ENCODE data around the gene NOP56.
A peak's percentile ranks its signal among the peaks of the same experiment; 100 is the strongest.

Gene NOP56, protein sequence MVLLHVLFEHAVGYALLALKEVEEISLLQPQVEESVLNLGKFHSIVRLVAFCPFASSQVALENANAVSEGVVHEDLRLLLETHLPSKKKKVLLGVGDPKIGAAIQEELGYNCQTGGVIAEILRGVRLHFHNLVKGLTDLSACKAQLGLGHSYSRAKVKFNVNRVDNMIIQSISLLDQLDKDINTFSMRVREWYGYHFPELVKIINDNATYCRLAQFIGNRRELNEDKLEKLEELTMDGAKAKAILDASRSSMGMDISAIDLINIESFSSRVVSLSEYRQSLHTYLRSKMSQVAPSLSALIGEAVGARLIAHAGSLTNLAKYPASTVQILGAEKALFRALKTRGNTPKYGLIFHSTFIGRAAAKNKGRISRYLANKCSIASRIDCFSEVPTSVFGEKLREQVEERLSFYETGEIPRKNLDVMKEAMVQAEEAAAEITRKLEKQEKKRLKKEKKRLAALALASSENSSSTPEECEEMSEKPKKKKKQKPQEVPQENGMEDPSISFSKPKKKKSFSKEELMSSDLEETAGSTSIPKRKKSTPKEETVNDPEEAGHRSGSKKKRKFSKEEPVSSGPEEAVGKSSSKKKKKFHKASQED

DNA sequence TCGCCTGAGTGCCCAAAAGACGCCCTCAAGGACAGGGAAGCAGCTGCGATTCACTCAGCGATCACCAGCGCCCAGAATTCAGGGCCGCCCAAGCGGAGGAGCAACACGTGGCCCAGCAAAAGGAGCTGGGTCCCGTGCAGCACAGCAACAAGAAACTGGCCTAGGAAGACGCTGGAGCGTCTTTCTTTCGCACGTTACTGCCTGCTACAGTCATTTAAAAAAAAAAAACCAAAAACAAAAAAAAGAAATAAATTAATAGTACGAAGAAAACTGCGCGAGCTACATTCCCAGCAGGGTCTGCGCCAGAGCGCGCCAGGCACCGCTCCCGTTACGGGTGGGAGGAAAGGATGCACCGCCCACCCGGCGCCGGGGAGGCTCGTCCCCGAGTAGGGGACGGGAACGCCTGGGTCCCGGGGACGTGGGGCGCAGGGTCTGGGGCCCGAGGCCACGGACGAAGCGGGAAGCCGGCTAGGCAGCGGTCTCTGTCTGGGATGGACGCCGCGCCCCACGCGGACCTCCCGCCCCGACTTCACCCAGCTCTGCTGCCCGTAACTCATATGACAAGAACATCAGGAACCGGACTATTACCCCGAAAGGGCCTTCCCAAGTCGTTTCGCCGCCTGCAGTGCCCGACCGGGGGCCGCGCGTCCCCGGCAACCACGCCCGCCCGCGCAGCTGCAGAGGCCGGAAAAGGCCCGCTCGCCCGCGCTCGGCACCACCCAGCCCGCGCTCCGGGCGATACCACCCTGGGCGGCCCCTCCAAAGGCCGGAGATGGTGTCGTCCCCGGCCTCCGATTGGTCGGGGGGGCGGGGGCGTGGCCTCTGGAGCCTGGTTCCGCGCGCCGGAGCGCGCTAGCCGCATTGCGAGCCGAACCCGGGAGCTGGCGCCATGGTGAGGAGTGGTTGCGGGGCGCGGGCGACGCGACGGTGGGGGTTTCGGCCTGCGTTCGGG lies at the start of gene NOP56:
Gene NOP56, plus strand, starts transcription at position 861 of the 952 bp plus-strand sequence. Its CDS starts 29 bp downstream, at position 890.
- peak; percentile 96 for DNase-seq

DNA sequence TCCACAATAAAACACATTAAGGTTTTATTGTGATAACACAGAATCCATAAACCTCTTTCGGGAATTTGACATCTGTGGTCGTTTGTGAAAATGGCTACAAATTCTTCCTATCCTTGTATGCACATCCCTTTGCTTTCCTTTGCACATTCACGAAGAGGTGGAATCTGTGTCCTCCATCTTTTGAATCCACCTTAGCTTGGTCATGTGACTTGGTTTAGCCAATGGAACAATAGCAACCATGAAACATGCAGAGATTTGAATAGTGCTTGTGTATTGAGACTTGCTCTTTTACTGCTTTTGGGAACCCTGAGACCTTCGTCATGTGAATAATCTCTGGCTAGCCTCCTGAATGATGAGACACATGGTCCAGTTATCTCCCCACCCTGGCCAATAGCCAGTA lies 49.7 kb upstream of the NOP56 start:
- no peak for DNase-seq

DNA sequence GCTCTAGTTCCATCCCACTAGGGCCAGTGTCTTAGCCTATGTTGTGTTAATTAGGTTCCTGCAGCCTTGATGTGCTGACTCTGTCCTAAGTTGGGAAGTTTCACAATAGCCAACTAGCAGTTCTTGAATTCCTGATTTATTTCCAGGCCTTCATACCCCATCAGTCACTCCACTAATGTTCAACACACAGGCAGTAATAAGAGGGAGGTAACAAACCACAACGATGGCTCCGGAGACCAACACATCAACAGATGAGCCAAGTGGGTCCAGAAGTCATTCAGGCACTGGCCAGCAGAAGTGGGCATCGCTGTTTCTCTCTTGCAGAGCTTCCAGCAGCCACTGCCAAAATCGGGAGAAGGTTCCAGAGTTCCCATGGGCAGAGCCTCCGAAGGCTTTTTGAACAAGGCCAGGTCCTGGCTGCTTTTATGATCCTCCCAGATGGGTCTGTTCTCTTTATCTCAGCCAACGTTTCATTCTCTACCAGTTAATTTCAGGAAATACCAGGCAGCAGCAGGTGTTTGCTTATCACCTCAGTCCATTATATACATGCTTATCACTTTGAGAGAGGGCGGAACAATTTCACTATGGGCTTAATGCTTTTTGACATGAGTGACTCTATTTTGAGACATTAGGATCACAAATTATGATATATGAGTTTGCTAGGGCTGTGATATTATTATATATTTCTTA lies 48.5 kb upstream of the NOP56 start:
- DNase-seq: peak; percentile 32

DNA sequence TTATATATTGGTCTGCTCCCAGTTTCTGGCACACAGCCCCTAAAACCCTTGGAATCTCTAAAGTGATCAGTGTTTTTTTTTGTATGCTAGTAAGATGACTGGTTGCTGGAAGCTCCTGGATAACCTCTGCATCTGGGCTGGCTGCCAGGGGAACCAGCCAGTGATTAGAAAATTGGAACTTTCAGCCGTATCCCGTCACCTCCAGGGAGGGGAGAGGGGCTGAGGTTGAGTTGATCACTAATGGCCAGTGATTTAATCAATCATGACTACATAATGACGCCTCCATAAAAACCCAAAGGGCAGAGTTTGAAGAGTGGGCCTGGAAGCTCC lies 48.0 kb upstream of the NOP56 start:
- no peak for DNase-seq

DNA sequence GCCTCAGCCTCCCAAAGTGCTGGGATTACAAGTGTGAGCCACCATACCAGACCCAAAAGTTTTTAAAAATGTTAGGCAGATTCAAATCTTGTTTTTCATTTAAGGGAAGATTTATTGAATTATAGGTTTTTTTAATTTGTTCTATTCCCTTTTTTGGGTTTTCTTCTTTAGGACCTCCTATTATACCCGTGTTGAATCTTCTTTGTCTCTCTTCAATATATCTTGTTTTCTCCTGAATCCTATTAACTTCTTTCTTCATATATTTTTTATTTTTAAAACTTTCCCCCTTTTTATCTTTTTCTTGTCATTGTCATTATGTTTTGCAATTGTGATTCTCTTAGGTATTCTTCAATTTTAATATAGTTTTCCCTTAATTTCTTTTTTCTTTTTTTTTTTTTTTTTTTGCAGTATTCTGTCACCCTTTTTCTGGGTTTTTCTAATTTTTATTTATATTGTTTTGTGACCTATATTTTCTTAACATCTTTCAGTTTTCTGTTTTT lies 45.9 kb upstream of the NOP56 start:
- peak; percentile 17 for DNase-seq

DNA sequence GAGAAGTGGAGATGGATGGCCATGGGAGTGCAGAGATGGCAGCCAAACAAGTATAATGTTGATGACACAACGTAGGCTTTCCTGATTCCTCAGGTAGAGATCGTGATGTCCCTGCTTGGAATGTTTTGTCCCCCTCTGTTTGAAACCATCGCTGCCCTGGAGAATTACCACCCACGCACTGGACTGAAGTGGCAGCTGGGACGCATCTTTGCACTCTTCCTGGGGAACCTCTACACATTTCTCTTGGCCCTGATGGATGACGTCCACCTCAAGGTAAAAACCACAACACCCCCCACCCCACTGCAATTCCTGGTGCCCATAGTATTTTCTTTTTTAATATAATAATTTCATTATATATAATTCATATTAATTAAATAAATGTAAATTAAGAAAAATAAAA lies 42.1 kb upstream of the NOP56 start:
- DNase-seq: no peak

DNA sequence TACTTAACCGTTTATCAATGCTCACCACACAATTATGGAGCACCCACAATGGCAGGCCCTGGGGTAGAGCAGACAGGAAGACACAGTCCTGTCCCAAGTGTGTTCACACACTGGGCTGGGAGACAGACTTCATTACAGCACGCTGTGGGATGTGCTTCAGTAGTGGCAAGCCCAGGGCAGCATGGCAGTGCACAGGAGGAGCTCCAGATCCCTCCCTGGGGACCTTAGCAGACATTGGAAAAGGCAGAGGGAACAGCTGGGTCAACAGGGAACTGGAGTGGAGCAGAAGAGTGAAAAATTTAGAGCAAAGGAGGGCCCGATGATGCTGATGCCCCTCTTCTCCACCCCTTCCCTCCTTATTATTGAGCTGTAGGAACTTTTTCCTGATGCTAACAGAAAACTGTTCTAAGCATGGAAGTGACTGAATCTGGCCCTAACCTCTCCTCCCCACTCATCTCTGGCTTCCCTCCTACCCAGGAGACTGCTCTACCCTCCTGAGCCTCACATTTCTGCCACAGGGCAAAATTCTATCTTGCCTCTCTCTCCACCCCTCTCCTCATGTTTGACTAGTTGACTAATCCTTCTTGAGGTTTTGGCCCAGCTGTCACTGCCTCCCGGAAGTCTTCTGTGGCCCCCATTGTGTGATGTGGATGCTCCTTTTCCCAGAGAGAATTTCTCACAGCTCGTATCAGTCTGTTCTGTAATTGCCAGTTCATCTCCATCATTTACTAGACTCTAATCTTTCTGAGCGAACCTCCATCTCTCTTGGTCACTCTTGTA lies 41.3 kb upstream of the NOP56 start:
- DNase-seq: no peak

DNA sequence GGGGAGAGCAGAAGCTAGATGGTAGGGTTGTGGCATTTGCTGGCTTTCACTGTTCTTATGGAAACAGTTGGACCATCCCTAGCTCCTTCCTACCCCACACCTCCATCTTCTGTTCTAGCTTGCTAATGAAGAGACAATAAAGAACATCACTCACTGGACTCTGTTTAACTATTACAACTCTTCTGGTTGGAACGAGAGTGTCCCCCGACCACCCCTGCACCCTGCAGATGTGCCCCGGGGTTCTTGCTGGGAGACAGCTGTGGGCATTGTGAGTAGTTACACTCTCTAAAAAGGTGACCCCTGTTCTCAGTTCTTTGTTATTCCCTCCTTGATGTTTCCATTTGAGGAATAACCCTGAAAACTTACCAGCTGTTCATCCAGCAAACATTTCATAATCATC lies 40.4 kb upstream of the NOP56 start:
- DNase-seq: no peak

DNA sequence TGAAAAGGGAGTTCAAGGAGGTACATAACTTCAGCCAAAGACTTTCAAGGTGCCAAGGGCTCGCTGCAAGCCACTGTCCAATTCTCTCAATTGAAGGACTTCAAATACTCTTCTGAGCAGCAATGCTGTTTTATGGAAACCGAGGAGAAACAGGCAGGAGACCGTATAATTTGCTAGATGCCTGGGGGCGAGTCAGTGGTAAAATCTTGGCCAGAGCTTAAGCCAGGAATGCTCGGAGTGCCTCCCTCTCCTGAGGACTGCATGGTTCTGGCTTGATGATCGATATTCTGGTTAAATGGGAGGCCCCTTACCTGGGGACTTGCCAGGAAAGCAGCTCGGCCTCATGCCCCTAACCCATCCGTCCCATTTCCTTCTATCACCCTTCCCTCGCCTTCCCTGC lies 35.8 kb upstream of the NOP56 start:
- DNase-seq: no peak

DNA sequence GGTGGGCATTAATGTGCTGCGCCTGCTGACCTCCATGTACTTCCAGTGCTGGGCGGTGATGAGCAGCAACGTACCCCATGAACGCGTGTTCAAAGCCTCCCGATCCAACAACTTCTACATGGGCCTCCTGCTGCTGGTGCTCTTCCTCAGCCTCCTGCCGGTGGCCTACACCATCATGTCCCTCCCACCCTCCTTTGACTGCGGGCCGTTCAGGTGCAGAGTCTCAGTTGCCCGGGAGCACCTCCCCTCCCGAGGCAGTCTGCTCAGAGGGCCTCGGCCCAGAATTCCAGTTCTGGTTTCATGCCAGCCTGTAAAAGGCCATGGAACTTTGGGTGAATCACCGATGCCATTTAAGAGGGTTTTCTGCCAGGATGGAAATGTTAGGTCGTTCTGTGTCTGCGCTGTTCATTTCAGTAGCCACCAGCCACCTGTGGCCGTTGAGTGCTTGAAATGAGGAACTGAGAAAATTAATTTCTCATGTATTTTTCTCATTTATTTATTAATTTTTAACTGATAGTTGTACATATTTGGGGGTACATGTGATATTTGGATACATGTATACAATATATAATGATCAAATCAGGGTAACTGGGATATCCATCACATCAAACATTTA lies 35.2 kb upstream of the NOP56 start:
- no peak for DNase-seq

DNA sequence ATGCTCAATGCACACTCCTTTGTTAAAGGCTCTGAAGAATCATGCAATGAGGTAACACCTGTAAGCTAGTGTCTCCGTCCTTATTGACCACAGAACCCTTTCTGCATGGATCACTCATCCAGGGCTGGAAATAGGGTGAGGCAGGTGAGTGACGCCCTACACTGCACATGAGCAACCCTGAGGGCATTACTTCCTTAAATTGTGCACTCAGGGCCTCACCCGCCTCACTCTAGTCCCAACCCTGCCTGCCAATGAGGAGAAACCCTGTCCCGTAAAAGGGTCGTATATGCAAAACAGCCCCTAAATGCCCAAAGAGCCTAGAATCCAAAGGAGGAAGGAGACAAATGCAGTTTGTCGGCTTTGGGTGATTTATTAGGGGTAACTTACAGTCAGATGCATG lies 33.6 kb upstream of the NOP56 start:
- no peak for DNase-seq

DNA sequence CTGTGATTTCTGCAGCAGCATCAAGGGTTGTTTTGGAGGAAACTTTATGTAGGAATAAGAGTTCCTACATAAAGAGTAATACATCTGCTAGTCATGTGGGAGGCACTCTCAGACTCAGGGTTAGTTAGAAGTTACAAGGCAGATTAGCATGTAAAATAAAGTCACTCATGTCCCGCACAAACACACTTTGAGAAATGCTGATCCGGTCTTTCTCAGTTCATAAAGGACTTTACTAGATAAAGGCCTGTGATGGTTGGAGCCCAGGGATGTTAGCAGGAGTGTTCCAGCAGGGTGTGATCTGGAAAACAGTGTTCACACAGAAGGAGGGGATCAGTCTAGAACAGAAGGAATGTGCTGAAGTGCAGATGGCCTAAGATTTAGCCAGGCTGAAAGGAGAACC lies 33.1 kb upstream of the NOP56 start:
- no peak for DNase-seq

DNA sequence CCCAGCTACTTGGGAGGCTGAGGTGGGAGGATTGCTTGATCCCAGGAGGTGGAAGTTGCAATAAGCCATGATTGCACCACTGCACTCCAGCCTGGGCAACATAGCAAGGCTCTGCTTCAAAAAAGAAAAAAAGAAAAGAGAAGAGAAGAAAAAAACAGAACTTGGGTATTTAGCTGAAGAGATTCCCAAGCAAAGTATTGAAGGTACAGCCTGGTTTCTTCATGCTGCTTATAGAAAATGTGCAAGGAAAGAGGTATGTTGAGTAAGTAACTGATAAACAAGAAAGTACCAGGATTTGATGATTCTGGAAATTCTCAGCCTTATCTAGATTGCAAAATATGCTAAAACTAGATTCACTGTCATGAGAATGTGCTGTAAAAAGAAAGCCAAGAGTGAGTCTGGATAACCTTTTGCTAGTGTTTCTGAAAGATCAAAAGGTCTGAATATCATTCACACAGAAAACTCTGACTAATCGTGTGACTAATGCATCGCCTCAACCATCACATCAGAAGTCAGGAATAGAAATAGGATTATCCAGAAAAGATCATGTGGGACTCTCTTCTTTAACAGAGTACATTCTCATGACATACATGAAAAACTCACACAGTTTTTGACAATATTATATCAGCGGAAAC lies 32.4 kb upstream of the NOP56 start:
- DNase-seq: no peak

DNA sequence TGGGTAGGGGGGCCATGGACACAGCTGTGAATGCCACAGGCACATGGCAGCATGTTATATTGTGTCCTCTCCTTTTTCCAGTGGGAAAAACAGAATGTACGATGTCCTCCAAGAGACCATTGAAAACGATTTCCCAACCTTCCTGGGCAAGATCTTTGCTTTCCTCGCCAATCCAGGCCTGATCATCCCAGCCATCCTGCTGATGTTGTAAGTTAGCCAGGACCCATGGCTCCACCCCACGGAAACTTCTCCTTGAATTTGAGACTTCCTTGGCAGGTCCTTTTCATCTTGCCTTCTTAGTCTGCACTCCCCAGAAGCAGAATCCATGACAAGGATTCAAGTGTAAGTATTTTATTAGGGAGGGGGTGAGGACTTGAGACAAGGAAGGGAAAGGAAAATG lies 28.2 kb upstream of the NOP56 start:
- no peak for DNase-seq

DNA sequence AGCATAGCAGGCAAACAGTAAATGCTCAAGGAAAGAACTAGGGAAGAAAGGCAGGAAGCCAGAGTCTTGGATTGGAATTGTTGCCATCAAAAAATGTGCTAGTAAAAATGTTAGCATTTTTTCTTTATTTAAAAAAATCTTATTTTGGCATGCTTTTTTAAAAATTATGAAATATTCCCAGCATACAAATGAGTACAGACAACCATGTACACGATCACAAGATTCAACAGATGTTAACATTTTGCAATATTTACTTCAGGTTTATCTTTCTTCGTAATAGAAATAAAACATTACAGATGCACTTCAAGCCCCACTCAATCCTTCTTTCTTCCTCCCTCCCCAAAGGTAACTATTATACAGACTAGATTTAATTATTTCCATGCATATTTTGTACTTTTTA lies 27.4 kb upstream of the NOP56 start:
- no peak for DNase-seq

DNA sequence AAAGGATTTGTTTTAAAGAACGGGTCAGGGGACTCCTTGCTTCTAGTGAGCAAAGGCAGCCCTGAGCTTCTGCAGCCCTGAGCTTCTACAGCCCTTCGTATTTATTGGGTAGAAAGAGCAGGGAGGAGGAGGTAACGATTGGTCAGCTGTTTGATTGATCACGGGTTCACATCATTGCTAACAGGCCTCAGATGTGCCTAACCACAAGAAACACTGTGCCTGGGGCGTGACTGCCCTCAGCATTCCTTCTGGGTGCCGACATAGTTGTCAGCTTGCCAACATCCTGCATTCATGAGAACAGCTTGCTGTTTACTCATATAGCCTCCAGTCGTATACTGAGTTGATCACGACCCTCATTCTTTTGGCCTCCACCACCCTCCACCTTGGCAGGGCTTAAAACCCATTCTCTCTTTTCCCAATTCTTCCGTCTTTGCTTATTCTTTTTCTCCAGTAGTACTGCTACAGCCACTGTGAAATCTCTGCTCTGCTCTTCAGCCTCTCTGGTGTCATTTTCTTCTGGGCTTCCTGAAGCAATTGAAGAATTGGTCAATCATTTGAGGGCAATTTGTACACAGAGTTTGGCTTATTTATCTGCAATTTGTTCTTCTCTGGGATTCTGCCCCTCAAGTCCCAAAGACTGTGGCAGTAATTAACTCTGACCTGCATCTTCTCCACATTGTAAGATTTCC lies 25.4 kb upstream of the NOP56 start:
- no peak for DNase-seq

DNA sequence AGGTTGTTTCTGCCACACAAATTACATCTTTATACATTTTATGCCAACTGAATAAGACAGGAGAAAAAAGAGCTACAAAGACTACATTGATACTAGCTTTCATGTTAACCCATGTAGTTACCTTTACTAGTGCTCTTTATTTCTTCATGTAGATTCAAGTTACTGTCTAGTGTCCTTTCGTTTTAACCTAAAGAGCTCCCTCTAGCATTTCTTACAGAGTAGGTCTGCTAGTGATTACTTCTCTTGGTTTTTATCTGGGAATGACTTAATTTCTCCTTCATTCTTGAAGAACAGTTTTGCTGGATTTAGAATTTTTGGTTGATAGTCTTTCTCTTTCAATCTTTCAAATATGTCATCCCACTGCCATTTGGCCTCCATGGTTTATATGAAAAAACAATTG lies 21.2 kb upstream of the NOP56 start:
- peak; percentile 48 for DNase-seq

DNA sequence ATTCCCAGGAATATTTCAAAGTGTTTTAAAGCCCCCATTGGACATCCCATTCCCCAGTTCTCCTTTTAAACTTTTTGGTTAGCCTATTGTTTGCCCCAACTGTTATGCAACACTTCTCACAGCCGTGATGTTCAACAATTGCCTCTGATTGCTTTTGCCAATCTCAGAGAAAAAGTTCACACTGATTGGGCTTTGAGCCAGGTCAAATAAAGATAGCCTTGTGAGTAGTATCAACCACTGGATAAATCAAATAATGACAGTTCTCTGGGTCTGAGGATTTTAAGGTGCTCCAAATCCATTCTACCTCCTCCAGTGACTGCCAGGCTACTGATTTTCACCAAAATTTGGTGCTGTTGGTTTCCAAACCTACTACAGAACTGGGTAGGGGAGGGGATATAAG lies 19.1 kb upstream of the NOP56 start:
- no peak for DNase-seq

DNA sequence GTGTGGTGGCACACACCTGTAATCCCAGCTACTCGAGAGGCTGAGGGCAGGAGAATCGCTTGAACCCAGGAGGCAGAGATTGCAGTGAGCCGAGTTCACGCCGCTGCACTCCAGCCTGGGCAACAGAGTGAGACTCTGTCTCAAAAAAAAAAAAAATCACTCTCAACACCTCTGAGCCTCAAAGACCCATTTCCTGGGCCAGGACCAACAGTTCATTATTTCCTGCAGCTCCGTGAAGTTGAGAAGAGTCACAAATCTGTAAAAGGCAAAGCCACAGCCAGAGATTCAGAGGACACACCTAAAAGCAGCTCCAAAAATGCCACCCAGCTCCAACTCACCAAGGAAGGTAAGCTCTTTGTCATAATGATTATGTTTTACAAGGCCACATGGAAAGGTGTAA lies 15.2 kb upstream of the NOP56 start:
- DNase-seq: no peak

DNA sequence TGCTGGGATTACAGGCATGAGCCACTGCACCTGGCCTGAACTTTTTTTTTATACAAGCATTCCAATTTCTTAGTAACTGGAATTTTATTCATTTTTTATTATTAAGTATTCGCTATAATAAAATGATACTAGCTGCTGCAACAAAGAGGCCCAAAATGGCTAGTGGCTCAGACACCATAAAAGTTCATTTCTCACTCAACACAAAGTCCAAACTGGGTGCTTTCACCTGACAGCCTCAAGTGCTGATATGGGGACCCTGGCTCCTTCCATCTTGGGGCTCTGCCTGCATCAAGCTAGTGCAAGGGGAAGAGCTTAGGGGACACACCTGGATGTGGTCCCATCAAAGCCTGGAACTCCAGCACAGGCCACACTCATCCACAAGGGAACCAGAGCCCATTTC lies 12.2 kb upstream of the NOP56 start:
- DNase-seq: no peak

DNA sequence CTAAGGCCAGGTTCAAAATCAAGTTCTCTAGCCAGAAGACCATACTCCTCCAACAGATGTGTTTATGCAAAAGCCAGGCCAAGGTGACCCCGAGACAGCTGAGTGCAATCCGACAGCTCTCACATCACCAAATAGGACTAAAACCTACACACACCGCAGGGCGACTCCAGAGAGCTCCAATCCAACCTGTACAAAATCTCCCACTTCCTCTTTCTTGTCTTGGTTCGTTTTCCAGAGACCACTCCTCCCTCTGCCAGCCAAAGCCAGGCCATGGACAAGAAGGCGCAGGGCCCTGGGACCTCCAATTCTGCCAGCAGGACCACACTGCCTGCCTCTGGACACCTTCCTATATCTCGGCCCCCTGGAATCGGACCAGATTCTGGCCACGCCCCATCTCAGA lies 11.5 kb upstream of the NOP56 start:
- DNase-seq: no peak
